NCI-H82 treated with DMSO at 0.1 percent for 48 hours (cell line): ENCODE results near the gene F13A1.

Experiments used
- DNase-seq: peaks from one replicate; lab custom pipeline; 2025; ENCODE audit not compliant: unreplicated experiment; lab: John Stamatoyannopoulos, UW

Gene F13A1

DNA sequence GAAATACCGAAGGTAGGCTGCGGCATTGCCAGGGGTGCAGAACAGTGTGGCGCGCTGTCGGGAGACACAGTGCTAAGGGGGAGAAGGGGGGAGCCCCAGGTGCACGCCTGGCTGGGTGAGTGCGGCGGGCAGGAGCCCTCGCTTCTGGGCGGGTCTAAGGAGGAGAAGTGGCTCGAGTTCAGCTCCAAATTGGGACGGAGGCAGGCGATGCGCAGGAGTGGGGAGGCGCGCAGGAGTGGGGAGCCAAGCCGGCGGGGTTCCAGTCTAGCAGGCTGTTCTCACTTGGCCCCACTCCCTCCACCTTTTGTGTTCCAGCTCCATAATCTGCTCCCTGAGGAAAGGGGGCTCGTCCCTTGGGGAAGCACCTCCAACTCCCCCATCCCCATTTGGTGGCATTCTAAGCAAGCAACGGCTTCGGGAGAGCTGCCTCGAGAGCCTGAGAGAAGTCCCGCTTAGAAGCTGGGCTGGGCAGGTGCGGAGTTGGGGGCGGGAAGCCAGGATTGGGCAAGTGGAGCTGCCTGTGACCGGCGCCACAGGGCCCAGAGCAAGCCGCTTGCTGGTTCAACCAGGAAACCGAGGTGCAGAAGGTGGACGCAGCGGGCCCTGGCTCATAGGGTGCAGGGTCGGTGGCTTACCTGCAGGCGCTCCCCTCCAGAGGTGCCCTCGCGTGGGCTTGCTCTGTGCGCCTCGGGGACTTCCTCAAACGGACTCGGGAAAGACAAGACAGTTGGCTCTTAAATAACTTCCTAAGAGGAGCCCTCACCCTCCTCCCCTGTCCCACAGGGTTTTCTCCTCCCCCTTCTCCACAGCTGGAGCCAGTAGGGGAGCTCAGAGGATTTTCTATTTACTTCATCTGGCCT is at the start of gene F13A1:
Gene F13A1 (minus strand): TSS at position 711 of the 860 bp plus-strand sequence. CDS start 1,998 bp downstream, outside the sequence.
- DNase-seq, result no peak

DNA sequence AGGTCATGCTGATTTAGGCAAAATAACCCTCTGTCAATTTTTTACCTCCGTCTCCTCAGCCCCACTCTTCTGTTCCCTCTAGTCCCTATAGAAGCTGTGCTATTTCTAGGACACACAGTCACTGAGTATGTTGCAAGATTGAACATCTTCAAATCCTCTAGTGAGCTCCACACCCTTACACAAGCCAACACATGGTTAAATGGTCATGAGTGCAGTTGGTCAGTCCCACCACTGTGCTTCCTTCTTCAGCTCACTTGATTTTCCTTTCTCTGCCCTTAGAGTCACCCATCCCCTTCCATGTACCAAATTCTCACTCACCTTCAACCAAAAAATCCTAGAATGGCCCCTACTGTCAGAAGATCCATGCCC is 48.2 kb upstream of the F13A1 start:
- no peak for DNase-seq

DNA sequence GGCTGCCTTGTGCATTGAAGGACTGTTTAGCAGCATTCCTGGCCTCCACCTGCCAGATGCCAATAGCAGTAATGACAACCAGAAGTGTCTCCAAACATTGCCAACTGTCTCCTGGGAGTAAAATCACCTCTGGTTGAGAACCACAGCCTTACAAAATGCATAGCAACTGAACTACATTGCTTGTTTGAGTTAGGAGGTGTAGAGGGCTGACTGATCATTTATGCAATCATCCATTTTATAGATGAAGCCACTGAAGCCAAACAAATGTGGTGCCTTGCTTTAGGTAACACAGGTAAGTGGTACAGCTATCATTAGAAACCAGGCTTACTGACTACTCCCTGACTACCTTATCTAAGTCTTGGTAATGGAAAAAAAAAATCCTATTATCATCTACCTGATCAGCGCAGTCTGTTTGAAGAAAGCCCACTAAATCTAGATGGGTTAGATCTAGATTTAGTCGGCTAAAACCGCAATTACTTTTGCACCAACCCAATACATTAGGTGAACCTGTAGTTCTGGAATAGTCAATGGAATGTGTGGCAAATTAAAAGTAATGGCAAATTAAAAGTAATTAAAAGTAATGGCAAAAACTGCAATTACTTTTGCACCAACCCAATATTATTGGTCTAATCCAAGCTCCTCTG is 47.7 kb upstream of the F13A1 start:
- no peak for DNase-seq

DNA sequence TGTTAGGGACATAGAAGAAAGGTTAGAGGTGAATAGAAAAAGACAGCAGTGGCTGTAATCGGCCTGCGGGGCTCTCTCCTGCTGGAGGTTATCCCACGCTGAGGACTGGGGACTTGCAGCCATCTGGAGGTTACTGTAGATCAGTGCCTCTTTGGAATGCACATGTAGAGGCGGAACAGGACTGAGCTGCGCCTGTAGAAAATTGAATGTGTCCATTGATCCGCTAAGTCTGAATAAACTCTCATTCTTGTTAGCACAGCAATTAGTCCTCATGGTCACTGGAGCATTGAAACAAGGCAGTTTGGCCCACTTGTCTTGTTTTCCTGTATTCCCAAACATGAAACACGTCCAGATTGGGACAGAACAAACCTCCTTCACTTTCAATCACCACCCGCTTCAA is 46.3 kb upstream of the F13A1 start:
- DNase-seq, result no peak

DNA sequence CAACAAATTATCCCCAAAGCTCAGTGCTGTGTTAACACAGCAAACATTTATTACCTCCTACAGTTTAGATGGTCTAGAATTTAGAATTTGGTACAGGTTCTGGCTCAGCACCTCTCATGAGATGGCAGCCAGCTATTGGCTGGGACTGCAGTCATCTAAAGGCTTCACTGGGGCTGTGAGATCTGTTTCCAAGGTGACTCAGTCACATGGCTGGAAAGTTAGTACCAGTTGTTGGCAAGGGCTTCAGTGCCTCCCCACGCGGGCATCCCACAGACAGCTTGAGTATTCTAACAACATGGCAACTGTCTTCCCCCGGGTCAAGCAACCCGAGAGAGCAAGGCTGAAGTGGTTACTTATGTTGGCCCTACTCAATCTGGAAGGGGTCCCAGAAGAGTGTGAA is 44.8 kb upstream of the F13A1 start:
- no peak for DNase-seq

DNA sequence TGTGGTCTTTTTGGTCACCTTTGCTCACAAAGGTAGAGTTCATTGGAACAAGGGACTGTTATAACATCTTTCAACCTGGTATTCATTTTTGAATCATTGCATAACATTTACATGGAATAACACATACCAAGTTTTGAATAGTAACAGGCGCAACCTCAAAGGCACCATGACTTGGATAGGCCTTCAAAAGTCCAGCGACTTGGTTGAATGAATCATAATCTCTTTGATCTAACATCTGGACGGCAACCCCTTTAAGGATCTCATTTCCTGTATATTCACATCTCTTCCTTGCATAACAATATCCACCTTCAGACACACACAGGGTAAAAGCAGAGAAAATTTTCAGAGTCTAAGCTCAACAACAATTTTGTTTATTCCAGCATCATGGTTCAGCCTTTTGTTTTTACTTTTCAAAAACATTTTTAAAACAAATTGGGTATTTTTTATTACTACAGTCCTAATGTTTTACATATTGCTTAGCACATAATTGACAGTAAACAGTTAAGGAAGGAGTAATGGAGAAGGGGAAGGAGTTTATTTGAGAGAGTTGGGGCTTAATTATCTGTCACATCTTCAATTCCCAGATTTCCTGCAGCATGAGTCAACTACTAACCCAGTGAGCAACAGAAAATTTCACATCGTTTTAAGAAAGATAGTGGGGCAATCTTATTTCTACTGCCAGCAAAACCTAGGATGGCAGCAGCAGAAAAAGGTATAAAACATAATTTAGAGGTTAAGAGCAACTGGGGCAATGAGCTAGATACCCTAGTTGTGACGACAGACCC is 41.8 kb upstream of the F13A1 start:
- no peak for DNase-seq

DNA sequence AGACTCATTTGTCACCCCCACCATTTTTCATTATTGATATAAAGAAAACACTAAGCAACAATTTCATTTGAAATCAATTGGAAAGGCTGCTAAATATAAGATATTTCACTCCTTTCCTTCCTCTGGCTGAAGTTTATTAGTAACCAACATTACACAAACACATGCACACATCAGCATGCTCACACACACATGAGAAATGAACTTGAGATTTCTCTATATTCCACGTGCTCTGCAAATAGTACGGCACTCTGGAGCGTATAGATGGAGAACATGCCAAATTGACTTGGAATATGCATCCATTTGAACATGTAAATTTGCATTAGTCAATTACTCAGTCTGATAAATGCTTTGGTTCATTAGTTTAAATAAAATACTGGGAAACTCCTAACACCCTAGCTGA is 37.1 kb upstream of the F13A1 start:
- DNase-seq, result no peak

DNA sequence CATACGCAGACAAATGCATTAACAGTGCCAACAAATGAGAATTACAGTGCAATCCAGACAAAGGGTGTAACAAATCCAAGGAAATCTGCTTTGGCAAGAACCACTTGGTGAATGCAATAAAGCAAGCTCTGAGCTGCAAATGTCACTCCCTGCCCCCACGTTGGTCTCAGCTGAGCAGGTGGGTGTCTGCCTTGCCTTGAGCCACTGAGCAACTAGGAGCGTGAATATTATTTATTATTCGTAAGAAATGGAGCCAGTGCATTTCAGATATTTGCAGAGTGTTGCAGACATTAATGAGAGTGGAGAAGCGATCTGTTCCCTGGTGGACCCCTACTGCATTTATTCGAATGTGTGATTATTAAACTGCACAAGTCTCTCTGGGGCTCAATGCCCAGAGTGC is 36.6 kb upstream of the F13A1 start:
- DNase-seq, result no peak

DNA sequence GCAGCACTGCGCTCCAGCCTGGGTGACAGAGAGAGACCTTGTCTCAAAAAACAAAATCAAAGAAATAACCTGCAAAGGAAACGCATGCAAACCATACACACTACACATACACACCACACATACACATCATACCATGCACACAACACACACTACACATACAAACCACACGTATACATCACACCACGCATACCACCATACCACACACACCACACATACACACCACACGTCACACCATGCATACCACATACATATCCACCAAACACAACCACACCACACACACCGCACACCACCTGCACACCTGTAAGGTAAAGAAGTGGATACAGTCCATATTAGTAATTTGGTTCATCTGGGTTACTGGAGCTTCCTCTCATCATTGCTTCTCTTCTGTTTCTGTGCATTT is 32.3 kb upstream of the F13A1 start:
- no peak for DNase-seq

DNA sequence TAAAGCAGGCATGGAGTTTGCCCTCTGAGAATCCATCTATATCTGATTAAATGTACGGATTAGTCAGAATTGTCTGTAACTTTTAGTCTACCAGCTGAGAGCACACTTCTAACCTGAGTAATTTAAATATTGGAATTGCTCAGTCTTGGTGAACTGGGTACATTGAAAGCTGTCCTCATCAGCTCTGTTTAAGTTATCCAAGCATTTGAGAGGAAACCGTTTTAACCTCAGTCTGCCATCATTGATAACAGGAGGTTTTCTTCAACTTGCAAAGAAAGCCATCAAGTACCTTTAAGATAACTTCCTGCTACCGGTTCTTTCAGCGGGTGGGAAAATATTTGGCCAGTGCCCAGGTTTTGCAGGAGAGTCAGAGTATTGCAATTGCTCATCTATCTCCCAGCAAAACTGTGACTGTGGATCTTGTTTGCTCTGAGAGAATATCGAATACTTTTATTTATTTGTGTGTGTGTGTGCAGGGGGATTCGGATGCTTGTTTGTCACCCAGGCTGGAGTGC is 31.1 kb upstream of the F13A1 start:
- DNase-seq, result no peak

DNA sequence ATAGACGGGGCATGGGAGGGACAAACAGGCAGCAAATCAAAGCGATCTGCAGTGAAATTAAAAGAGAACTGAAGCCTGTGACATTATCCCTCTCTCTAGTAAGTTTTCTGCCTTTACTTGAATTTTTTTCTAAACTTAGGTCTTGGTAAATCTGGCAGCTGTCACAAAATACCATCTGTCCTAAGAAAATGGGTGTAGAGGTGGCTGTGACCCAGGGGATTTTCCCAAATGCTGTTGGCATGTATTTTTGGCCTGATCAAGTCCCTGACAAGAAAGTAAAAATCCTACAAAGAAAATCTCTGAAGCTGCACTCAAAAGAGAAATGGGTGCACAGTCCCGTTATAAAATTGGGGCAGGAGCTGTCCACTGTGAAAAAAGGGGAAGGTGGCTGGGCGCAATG is 30.2 kb upstream of the F13A1 start:
- no peak for DNase-seq

DNA sequence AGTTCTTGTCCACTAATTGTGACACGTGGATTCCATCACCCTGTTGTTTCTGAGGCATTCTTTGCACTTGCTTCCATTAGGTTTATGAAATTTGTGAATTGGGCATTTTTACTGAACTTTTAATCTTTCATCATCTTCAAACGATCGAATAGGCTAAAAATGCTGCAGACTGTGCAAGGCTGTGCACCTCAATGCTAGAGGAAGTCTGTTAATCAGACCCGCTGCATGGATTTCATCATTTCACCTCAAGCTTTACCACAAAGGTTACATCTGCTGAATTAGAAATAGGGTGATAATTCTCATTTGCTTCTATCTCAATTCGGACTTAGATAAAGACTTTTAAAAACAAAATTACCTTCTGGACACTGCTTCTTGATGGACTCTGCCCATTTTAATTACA is 27.8 kb upstream of the F13A1 start:
- DNase-seq, result no peak

DNA sequence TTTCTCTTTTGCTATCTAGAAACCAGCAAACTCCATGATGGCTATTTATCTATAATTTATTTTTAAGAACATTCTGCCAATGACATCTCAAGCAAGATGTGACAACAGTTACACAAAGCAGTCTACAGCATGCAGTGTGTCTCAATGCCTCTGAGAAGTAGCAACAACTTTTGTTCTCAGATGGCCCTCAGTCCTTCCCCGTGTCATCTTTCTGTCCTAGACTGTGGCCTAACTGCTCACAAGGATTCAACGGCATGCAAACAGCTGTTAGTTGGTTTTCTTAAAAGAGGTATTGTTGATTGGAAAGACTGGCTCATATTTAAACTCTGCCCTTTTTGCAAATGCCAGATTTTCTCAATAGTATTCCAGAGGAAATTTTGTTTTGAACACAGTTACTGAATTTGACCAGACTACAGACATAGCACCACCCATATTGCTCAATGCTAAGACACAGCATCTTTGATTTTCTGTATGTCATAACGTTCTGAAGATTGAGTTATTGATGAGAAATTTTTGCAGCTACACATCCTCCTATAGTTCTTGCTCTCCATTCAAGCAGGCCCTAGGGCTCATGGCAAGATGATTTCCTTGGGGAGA is 26.1 kb upstream of the F13A1 start:
- DNase-seq, result no peak

DNA sequence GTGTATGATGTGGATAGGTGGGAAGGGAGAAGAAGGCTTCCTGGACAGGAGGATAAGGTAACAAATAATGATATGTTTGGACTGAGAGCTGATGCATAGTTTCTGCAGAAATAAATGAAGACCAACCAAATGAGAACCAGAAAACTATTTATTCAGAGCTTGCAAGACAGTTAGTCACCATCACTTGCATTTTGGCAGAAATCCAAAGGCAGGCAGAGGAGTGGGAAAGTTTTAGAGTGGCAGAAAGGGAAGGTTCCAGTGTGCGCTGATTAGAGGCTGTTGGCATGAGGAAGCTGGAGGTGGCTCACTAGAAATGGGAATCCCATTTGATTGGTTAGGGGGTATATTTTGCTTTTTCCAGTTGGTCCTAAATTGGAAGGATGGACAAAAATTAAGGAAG is 13.0 kb upstream of the F13A1 start:
- no peak for DNase-seq

DNA sequence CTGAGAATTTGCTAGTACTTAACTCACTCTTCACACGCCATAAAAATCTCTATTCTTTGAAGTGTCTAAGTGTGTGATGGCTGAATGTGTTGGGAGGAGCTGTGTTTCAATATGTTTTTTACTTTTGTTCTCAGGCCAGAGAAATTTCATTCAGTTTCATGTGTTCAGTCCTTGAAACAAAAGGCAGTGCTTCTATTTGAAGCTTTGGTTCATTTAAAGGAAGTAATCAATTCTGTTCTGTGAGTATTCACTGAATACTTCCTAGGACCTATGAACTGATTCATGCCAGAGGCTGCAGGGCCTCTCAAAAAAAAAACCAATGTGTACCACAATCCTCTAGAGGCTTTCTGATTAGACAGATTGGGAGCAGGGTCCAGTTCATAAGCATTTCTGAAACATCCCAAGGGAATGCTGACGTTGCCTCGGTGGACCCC is 12.4 kb upstream of the F13A1 start:
- DNase-seq, result no peak

DNA sequence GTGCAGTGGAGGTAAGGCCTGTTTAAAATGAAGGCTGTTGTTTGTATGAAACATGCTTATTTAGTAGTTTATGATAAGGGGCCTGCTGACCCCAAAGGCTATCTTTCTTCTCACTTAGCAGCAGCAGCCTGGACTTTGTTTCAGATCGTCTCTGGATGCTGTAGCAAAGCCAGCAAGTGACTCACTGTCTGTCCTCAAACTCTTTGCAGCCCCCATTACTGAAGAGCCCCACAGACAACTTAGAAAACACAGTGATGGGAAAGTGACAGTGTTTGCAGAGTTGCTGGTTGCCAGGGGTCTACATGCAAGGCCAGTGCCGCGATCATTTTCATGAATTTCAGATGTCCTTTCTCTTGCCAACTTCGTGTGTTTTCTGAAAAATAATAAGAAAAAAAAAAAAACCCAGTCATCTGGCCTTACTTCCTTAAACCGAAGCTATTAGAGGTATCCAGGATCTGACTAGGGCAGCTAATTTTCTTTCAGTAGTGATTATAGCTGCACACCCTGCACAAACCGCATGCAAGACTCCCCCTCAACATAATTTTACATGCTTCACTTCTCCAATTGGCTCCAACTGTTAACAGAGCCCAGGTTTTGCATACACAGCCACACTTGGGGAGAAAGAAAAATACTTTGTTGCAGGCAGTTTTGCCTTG is 11.6 kb upstream of the F13A1 start:
- no peak for DNase-seq

DNA sequence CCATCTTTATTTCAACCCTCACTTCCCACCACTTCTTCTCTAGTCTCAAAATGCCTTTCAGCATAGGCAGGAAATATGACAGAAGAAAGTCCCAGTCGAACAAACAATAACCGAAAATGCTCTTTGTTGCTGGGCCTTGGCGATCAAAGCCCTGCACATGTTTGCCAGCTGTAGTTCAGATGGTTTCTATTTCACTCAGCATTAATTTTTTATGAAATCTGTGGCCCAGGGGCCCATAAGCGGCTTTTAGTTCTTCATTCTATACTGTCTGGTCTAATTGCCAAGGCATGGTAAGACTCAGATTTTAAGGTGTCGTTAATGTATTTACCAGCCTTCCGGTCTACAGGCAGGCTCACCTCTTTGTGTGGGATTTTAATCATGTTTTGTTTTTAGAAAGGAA is 10.9 kb upstream of the F13A1 start:
- no peak for DNase-seq

DNA sequence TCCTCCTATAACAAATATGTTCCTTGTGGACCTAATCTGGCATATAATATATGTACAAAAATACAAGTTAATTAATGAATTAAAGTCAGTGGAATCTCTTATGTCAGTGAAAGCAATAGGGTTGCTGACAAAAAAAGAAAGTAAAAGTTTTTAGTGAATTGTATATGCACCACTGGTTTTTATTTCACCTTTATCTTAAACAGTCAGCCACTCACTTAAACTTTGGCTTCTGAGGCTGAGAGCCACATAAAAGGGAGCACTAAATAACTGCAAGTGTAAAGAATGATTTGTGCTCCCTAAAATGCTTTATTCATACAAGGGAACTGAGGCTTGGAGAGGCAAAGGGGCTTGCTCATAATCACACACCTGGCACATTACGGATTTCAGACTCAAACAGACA is 9.9 kb upstream of the F13A1 start:
- no peak for DNase-seq

DNA sequence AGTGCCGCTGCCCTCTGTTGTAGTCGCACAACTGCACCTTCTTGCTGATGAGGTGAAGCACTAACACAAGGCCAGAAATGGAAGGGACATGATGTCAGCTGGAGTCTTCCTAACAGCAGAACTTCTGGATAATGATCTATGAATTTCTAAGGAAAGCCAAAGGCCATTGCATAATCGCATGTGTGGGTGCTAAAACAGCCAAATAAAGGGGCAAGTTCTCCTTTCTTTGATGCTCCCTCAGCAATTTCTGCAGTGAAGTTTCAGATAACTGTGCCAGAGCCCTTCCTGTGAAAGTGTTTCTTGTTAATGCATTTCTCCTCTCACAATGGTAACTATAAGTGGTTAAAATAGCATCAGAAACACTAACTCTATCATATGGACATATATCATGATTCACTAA is 8.0 kb upstream of the F13A1 start:
- DNase-seq, result no peak

DNA sequence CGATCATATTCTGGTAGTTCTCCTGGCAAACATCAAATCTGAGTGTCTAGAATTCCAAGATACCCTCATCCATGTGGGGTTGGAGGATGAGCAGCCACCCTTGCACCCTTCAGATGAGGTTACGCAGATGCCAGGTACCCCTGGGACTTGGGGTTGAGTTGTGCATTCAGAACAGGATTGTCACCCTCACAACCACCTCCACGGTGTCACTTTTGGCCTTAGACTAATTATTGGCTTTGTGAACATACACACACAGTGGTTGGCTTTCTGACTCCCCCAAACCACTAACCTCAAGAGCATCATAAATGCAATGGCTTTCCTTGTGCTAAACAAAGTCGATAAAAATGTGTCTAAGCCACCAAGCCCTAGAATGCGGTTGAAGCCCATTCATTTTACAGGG is 2.9 kb upstream of the F13A1 start:
- DNase-seq, result no peak

DNA sequence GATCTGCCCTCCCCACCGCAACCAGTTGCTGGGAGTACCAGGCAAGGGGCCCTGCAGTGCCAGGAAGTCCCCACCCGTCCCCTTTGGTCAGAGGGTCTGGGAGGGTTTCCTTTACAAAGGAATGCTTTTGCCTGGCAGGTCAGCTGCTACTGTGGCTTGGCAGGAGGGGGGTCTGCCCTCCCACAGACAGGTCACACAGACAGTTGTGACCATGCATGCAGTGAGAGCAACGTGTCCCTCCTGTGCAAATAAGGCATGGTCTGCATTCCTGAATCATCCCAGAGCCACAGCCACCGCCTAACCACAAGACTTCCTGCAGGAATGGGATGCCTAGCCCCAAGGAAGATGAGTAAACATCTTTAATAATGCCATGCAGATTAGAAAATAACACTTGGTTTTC is 439 bp upstream of the F13A1 start:
- DNase-seq, result no peak
